HL-60 (cell line): Measurements from ENCODE around the gene CIROP.
A peak's percentile ranks its signal among the peaks of the same experiment; 100 is the strongest.

Source experiments
- DNase-seq, 2 experiments: peaks; one replicate each; pipeline ENCODE4 v3.0.0-alpha.2; 2010 to 2020; ENCODE audit warnings: low read depth in 1 of 2, low spot score in 1 of 2
- H3K27ac ChIP-seq: fragments of 250-450 bp; sonication (Bioruptor Pico); replicated peaks from 2 replicates; pipeline ENCODE4 v1.5.1; 2020; ENCODE audit warnings: mild to moderate bottlenecking, moderate library complexity
- H3K27me3 ChIP-seq: fragments of 250-450 bp; sonication (Bioruptor Pico); 2 replicates; pipeline ENCODE4 v1.5.1; 2021; ENCODE audit warnings: mild to moderate bottlenecking, moderate library complexity; ENCODE audit not compliant: insufficient read depth, poor library complexity, severe bottlenecking
- H3K4me3 ChIP-seq: replicated peaks from 2 replicates; pipeline ENCODE4 v1.5.1; 2011; ENCODE audit warnings: mild to moderate bottlenecking, control low read depth, low read length; ENCODE audit not compliant: insufficient read depth
- GABPA ChIP-seq: IDR thresholded peaks from 2 replicates; pipeline ENCODE4 v1.6.1; 2012; ENCODE audit warnings: low read depth
- POLR2AphosphoS5 ChIP-seq: IDR thresholded peaks from 2 replicates; pipeline ENCODE4 v1.6.1; 2012; ENCODE audit warnings: low read depth
- REST ChIP-seq: IDR thresholded peaks from 2 replicates; pipeline ENCODE4 v1.6.1; 2012; ENCODE audit warnings: low read depth; ENCODE audit not compliant: insufficient replicate concordance
- SPI1 ChIP-seq: IDR thresholded peaks from 2 replicates; pipeline ENCODE4 v1.6.1; 2012; ENCODE audit warnings: low read depth, mild to moderate bottlenecking, borderline replicate concordance
- long read RNA-seq: library from polyadenylated mRNA; unstranded; transcript quantifications from one replicate; pipeline ENCODE4 v2.0.0, GENCODE V29; 2020
- TF ChIP-seq, protein P1 (sequence below): IDR thresholded peaks from one replicate; pipeline ENCODE4 v1.5.1; 2011; ENCODE audit warnings: low read length, control low read depth, inconsistent platforms; ENCODE audit not compliant: insufficient read depth

The CIROP gene
- long read RNA-seq, result 0 reads

GRCh38 chr14:23104591-23105347 lies at the start of gene CIROP:
CIROP (minus strand) TSS chr14:23104989; CDS start chr14:23104920, 69 bp downstream.
- TF ChIP-seq POLR2AphosphoS5 (no peak), SPI1 (no peak), REST (no peak), GABPA (no peak)
- TF ChIP-seq, protein P1, sequence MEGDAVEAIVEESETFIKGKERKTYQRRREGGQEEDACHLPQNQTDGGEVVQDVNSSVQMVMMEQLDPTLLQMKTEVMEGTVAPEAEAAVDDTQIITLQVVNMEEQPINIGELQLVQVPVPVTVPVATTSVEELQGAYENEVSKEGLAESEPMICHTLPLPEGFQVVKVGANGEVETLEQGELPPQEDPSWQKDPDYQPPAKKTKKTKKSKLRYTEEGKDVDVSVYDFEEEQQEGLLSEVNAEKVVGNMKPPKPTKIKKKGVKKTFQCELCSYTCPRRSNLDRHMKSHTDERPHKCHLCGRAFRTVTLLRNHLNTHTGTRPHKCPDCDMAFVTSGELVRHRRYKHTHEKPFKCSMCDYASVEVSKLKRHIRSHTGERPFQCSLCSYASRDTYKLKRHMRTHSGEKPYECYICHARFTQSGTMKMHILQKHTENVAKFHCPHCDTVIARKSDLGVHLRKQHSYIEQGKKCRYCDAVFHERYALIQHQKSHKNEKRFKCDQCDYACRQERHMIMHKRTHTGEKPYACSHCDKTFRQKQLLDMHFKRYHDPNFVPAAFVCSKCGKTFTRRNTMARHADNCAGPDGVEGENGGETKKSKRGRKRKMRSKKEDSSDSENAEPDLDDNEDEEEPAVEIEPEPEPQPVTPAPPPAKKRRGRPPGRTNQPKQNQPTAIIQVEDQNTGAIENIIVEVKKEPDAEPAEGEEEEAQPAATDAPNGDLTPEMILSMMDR, result no peak
- no peak for DNase-seq
- H3K27ac ChIP-seq, result no peak within 1 kb of the TSS
- no peak within 1 kb of the TSS for H3K4me3 ChIP-seq
- no peaks in the 10 kb centered on the region for H3K27me3 ChIP-seq

DNA sequence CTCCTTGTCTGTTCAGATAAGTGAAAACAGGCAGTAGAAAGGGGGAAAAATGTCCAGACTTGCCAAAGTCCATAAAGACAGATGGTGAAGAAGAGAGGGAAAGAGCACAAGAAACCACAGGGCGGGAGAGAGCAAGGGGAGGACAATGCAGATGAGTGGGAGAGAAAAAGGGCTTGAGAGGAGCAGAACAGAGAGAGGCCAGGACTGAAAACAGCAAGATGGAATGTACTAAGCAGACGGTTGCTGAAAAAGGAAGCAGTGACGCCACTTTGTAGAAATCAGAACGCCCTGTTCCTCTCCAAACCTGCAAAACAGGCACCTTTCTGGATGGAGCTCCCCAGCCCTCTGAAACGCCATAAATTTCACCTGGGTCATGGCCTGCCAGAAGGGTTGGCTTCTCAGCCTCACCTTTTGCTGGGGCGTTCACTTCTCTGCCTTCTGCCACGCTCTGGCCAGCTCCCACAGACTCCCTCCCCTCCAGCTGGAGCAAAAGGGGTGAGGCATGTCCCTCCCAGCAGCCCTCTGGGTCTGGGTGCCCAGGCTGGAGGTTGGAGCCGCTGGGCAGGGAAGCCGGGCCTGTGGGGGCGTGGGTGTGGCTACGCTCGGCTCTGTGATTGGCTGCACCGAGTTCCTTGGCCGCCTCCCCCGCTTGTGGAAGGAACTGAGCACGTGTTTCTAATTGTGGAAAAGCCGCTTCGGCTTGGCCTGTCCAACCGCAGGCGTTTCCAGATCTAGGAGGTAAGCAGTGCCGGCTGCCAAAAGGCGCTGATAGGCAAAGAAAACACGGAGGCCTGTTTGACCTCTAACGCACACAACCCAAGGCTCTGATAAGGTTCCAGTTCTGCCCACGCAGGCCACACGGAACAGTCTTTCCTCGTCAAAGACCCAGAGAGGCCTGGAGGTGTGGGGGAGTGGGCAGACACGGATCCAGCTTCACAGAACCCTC lies 49.3 kb upstream of the CIROP start:
- Histone ChIP-seq H3K4me3 (peak overlapping the region; percentile 7; the same call in 1 of the 2 replicates), H3K27ac (peak overlapping the region; percentile 32), H3K27me3 (no peaks in the 10 kb centered on the region)
- TF ChIP-seq REST (no peak), SPI1 (no peak; the same call in 1 of the 2 replicates), POLR2AphosphoS5 (no peak; the same call in 1 of the 2 replicates), GABPA (no peak)
- TF ChIP-seq, protein P1, result no peak
- peak; percentile 75 to 79 for DNase-seq

DNA sequence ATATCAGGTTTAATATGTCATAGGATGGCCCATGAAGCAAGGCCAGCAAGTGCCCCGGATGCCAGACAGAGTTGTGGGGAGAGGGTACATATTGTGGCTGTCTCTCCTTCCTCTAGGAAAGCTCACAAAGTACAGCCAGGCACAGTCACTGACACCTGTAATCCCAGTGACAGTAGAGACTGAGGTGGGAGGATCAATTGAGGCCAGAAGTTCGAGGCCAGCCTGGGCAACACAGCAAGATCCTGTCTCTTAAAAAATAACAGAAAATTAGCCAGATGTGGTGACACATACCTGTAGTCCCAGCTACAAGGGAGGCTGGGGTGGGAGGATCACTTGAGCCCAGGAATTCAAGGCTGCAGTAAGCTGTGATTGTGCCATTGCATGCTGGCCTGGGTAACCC lies 46.6 kb upstream of the CIROP start:
- H3K27me3 ChIP-seq, result no peaks in the 10 kb centered on the region
- no peak overlapping the region for H3K27ac ChIP-seq
- TF ChIP-seq POLR2AphosphoS5 (no peak), SPI1 (no peak), GABPA (no peak), REST (no peak)
- TF ChIP-seq, protein P1, result no peak
- no peak overlapping the region for H3K4me3 ChIP-seq
- no peak for DNase-seq
